Endothelial cell (in vitro differentiated cells): ENCODE results near the gene CECR2. TPM values are rescaled to one million over a fixed set of nuclear protein-coding genes. Genes with fewer than 3 reads are reported as not detected.

Experiments used
- DNase-seq: peaks from one replicate; pipeline ENCODE4 v3.0.0; 2021; ENCODE audit warnings: low spot score
- H3K27ac Mint-ChIP-seq: one replicate; pipeline ENCODE4 v1.8.0; 2021; ENCODE audit warnings: mixed read lengths, inconsistent platforms; ENCODE audit not compliant: unreplicated experiment
- H3K27me3 Mint-ChIP-seq: one replicate; pipeline ENCODE4 v1.8.0; 2021; ENCODE audit warnings: mild to moderate bottlenecking, moderate library complexity, mixed read lengths, inconsistent platforms; ENCODE audit not compliant: unreplicated experiment
- H3K36me3 Mint-ChIP-seq: one replicate; pipeline ENCODE4 v1.8.0; 2021; ENCODE audit warnings: mild to moderate bottlenecking, low read depth, mixed read lengths, inconsistent platforms; ENCODE audit not compliant: unreplicated experiment
- H3K4me1 Mint-ChIP-seq: one replicate; pipeline ENCODE4 v1.8.0; 2021; ENCODE audit warnings: mild to moderate bottlenecking, mixed read lengths, inconsistent platforms; ENCODE audit not compliant: unreplicated experiment
- H3K4me3 Mint-ChIP-seq: one replicate; pipeline ENCODE4 v1.8.0; 2021; ENCODE audit warnings: mild to moderate bottlenecking, mixed read lengths, inconsistent platforms; ENCODE audit not compliant: unreplicated experiment
- H3K9me3 Mint-ChIP-seq: one replicate; pipeline ENCODE4 v1.8.0; 2021; ENCODE audit warnings: mixed read lengths, inconsistent platforms; ENCODE audit not compliant: unreplicated experiment
- total RNA-seq: library from RNA; stranded (reverse); fragmentation: NEBNext Ultra II Directional; extraction: Animal tissue kit (Norgen Biotek cat#: 25700); gene quantifications from one replicate; pipeline ENCODE4 v1.2.1, GENCODE V29; 2021; ENCODE audit not compliant: unreplicated experiment
- TF ChIP-seq, protein P1 (sequence below): fragments of 200-600 bp; sonication (generic); IDR thresholded peaks from one replicate; pipeline ENCODE4 v1.5.0; 2021; ENCODE audit warnings: antibody characterized with exemption; ENCODE audit not compliant: unreplicated experiment

CECR2 gene
- total RNA-seq, 1 donor from 2014 or later = 65.3 TPM

DNA sequence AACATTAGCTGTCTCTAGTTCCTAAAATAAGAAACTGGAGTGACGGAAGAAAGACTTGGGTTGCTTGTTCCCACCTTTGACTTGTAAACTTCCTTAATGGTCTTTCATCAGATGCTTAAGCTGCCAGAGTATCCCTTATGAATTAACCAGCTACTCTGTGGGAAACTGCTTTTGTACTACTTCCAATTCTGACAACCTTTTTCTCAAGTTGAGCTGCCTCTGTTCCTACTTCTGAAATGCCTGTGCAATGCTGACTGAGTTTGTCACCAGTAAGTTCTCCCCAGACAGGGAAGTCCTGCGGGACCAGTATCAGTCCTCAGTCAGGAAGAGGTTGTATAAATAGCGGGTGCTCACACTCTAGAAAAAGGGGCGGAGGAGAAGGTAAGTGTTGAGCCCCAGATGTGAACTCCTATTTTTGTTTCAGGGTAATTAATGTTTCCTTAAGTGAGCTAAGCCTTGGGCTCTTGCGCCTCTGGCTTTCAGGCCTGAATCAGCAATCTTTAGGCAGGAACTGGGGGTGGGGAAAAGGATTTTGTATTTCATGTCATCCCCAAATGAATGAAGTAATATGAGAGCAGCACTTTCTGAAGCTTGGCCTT lies 67.2 kb downstream of the CECR2 start:
- DNase-seq = no peak

DNA sequence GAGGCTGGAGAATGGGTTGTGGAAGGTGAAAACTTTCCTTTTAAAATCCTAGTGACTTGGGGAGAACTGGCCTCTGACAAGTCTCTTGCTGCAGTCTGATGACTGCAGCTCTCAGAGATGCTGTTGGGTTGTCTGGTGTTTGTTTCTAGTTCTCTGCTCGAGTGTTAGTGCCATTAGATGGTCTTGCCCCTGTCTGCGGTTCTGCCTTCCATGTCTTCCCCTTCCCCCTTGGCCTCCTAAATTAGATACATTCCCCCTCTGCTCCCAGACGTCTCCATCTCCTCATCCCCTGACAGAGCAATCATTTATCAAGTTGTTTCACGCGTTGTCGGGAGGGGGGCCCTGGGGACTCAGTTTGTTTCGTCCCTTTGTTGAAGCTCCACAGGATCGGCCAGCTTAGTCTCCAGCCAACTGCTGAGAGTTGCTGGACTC lies 67.7 kb downstream of the CECR2 start:
- peaks cover 1% of the 10 kb centered on the region for H3K27me3 Mint-ChIP-seq
- H3K4me3 Mint-ChIP-seq = no peak overlapping the region
- no peaks in the 10 kb centered on the region for H3K9me3 Mint-ChIP-seq
- H3K27ac Mint-ChIP-seq = peak overlapping the region; percentile 86
- H3K4me1 Mint-ChIP-seq = peaks cover 36% of the 10 kb centered on the region
- DNase-seq = no peak
- H3K36me3 Mint-ChIP-seq = no peaks in the 10 kb centered on the region
- TF ChIP-seq, protein P1, sequence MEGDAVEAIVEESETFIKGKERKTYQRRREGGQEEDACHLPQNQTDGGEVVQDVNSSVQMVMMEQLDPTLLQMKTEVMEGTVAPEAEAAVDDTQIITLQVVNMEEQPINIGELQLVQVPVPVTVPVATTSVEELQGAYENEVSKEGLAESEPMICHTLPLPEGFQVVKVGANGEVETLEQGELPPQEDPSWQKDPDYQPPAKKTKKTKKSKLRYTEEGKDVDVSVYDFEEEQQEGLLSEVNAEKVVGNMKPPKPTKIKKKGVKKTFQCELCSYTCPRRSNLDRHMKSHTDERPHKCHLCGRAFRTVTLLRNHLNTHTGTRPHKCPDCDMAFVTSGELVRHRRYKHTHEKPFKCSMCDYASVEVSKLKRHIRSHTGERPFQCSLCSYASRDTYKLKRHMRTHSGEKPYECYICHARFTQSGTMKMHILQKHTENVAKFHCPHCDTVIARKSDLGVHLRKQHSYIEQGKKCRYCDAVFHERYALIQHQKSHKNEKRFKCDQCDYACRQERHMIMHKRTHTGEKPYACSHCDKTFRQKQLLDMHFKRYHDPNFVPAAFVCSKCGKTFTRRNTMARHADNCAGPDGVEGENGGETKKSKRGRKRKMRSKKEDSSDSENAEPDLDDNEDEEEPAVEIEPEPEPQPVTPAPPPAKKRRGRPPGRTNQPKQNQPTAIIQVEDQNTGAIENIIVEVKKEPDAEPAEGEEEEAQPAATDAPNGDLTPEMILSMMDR = no peak

More for the DNA sequence above, 67.2 kb downstream of the CECR2 start:
- Mint-ChIP-seq H3K9me3 (no peaks in the 10 kb centered on the region), H3K4me1 (peaks cover 32% of the 10 kb centered on the region), H3K36me3 (no peaks in the 10 kb centered on the region), H3K27ac (no peak overlapping the region), H3K27me3 (peaks cover 1% of the 10 kb centered on the region), H3K4me3 (no peak overlapping the region)
- TF ChIP-seq, protein P1 = no peak

DNA sequence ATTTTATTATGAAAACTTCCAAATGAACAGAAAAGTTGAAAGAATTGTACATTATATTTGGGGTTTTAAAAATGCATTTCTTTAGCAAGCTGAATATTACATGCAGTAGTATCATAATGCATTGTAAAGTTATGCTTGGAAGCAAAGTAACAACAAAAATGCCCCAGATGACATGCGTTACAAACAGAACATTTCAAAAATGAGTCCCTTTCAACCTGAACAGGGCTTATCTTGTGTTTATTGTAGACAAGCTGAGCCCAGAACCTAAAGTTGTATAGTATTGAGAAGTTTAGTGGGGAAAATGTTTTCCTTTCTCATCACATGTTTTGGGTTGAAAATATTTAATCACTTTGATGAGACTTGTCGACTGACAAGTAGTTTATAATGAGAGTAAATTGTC lies 68.8 kb downstream of the CECR2 start:
- peaks cover 1% of the 10 kb centered on the region for H3K27me3 Mint-ChIP-seq
- TF ChIP-seq, protein P1 = no peak
- DNase-seq = no peak
- peaks cover 41% of the 10 kb centered on the region for H3K4me1 Mint-ChIP-seq
- no peaks in the 10 kb centered on the region for H3K36me3 Mint-ChIP-seq
- no peak overlapping the region for H3K27ac Mint-ChIP-seq
- no peaks in the 10 kb centered on the region for H3K9me3 Mint-ChIP-seq
- no peak overlapping the region for H3K4me3 Mint-ChIP-seq

DNA sequence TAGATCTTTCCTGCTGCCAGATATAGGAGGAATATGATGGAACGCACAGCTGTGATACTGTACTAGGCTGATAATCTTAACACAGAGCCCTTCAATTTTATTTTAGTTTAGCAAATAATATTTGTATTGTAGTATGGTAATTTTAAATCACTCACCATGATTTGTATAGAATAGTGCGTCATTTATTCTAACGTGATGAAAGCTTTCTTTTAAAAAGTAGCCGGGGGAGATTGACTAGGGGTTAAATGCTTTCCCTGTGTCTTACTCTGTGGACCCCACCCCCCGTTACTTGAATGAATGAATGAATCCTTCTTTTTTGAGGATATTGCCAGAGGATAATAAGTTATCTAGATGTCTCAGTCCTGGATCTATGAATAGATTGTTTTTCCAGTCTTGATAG lies 72.1 kb downstream of the CECR2 start:
- no peaks in the 10 kb centered on the region for H3K36me3 Mint-ChIP-seq
- H3K27me3 Mint-ChIP-seq = no peaks in the 10 kb centered on the region
- H3K27ac Mint-ChIP-seq = no peak overlapping the region
- no peak overlapping the region for H3K4me3 Mint-ChIP-seq
- DNase-seq = no peak
- no peaks in the 10 kb centered on the region for H3K9me3 Mint-ChIP-seq
- H3K4me1 Mint-ChIP-seq = peaks cover 27% of the 10 kb centered on the region
- TF ChIP-seq, protein P1 = no peak

DNA sequence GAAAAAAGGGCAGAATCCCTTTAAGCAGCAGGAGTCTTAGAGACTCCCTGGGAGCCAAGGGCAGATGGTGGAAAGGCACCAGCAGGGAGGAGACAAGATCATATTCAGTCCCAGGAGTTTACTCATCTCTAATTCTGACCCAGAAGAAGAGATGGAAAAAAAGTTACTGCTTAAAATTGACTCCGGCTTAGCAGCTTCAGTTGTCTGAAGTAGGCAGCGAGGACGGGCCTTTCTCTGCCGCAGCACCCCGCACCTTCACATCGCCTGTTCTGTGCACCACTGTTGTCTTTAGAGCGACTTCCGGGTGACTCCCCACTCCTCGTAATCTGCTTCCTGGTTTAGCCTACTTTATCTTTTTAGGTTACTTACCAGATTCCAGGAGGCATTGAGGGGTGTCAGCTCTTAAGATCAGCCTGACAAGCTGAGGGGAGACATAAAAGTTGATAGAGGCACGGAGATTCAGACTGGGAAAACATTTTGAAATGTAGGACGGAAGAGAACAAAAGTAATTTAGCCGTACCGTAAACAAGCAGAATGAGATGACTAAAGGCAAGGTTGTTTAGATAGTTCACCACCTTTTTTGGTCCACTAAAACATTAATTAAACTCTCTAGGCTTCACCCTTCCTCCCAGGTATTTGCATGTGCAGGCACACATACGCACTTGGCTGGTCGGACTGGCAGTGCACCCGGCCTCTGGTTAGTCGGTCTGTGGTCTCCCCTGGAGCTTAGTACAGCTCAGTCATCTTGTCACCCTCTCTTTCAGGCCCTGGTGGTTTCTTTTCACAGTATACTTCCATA lies 74.3 kb downstream of the CECR2 start:
- no peaks in the 10 kb centered on the region for H3K27me3 Mint-ChIP-seq
- no peaks in the 10 kb centered on the region for H3K9me3 Mint-ChIP-seq

More for the DNA sequence above, 74.3 kb downstream of the CECR2 start:
- Mint-ChIP-seq H3K4me1 (peaks cover 16% of the 10 kb centered on the region), H3K36me3 (no peaks in the 10 kb centered on the region), H3K4me3 (no peak overlapping the region), H3K27ac (peak overlapping the region; percentile 85)
- no peak for DNase-seq
- TF ChIP-seq, protein P1 = no peak
